ENCODE measurements around the gene BNIP5. TPM values are rescaled to one million over a fixed set of nuclear protein-coding genes. Genes with fewer than 3 reads are reported as not detected.

Gene BNIP5
- total RNA-seq, 1 donor from 2014 or later: 0.10 TPM

- TF ChIP-seq CTCF (IDR thresholded peaks at IDR 0.05; ENCODE audit: unreplicated experiment): no peak
- Mint-ChIP-seq H3K36me3 (ENCODE audit: insufficient read depth) (no peaks in the 10 kb centered on the region), H3K4me1 (ENCODE audit: low read depth) (peaks cover 8% of the 10 kb centered on the region), H3K27me3 (peaks cover 23% of the 10 kb centered on the region), H3K9me3 (ENCODE audit: low read depth) (no peaks in the 10 kb centered on the region), H3K27ac (no peak overlapping the region), H3K4me3 (ENCODE audit: low read depth) (no peak overlapping the region)
- DNase-seq (ENCODE audit: low spot score, unreplicated experiment): no peak
Observed at GRCh38 chr6:36266913-36267644, 69.6 kb downstream of the BNIP5 start.

Other genes with a start within 250 kb of the BNIP5 start
- 41.2 and 42.9 TPM in 2 replicates for gene MAPK13, start 206.4 kb downstream of the BNIP5 start, total RNA-seq
- 65.8 and 73.1 TPM in 2 replicates for gene BRPF3, start 140.1 kb downstream of the BNIP5 start, total RNA-seq
- gene PNPLA1, start 66.8 kb downstream of the BNIP5 start, total RNA-seq: not detected in 2 replicates
- gene ETV7, start 50.8 kb upstream of the BNIP5 start, total RNA-seq: not detected in 2 replicates
- not detected in 2 replicates for gene PXT1, start 106.0 kb upstream of the BNIP5 start, total RNA-seq
- 26.3 and 27.0 TPM in 2 replicates for gene KCTD20, start 106.1 kb upstream of the BNIP5 start, total RNA-seq
- gene STK38, start 210.6 kb upstream of the BNIP5 start, total RNA-seq: 46.9 and 47.2 TPM in 2 replicates

Data from progenitor cell of endocrine pancreas (in vitro differentiated cells).